Heart left ventricle (tissue), 16 donors: ENCODE measurements around the gene SLC47A1. TPM values are rescaled to one million over a fixed set of nuclear protein-coding genes. Genes with fewer than 3 reads are reported as not detected.
"Not testable (repeated sequence)": the region's sequence is repeated elsewhere in the genome, so short reads cannot be mapped to it uniquely, and the experiment has no call there.

Experiments used
- ATAC-seq, 4 donors: fragments of 200-7000 bp; cut with Tn5 transposase; one replicate each; pipeline ENCODE4 v1.9.1; 2020 to 2022; ENCODE audit warnings: moderate library complexity in 4 of 4, mild to moderate bottlenecking in 3 of 4, moderate number of reproducible peaks in 1 of 4
- DNase-seq, 5 donors: peaks; one replicate each; pipeline ENCODE4 v3.0.0-alpha.2; 2020
- H3K27ac ChIP-seq, 12 donors: fragments of 200-600 bp; sonication (generic) in 4 of 12; one replicate each; pipeline versions ENCODE4 v1.5.0 to v1.8.0; 2016 to 2022; ENCODE audit warnings: mild to moderate bottlenecking in 2 of 12
- H3K27me3 ChIP-seq, 9 donors: fragments of 200-600 bp; sonication (generic) in 2 of 9; one replicate each; pipeline versions ENCODE4 v1.5.1 to v1.8.0; 2016 to 2022; ENCODE audit warnings: mild to moderate bottlenecking in 3 of 9
- H3K36me3 ChIP-seq, 9 donors: fragments of 200-600 bp; sonication (generic) in 2 of 9; one replicate each; pipeline versions ENCODE4 v1.5.0 to v1.8.0; 2018 to 2022; ENCODE audit warnings: mild to moderate bottlenecking in 2 of 9
- H3K4me1 ChIP-seq, 12 donors: fragments of 200-600 bp; sonication (generic) in 4 of 12; one replicate each; pipeline versions ENCODE4 v1.5.0 to v1.8.0; 2016 to 2022; ENCODE audit warnings: mild to moderate bottlenecking in 3 of 12
- H3K4me3 ChIP-seq, 12 donors: fragments of 200-600 bp; sonication (generic) in 4 of 12; one replicate each; pipeline versions ENCODE4 v1.5.0 to v1.8.0; 2017 to 2022; ENCODE audit warnings: mild to moderate bottlenecking in 9 of 12, moderate library complexity in 4 of 12
- H3K9me3 ChIP-seq, 12 donors: fragments of 200-600 bp; sonication (generic) in 4 of 12; one replicate each; pipeline versions ENCODE4 v1.5.0 to v1.8.0; 2016 to 2022; ENCODE audit warnings: mild to moderate bottlenecking in 1 of 12
- CTCF ChIP-seq, 12 donors: fragments of 200-600 bp; sonication (generic) in 4 of 12; IDR thresholded peaks; one replicate each; pipeline versions ENCODE4 v1.5.0 to v1.8.0; 2018 to 2022; ENCODE audit warnings: antibody characterized with exemption in 12 of 12, mild to moderate bottlenecking in 5 of 12
- POLR2A ChIP-seq, 2 donors: fragments of 450-650 bp; IDR thresholded peaks; one replicate each; pipeline ENCODE4 v1.6.1; 2017; ENCODE audit warnings: antibody characterized with exemption in 2 of 2, mild to moderate bottlenecking in 2 of 2, moderate library complexity in 2 of 2
- WGBS, 4 donors: extraction: QIAGEN DNeasy Blood & Tissue Kit in 2 of 4; methylation state at CpG; one replicate each; pipeline versions ENCODE4 v1.1.5 to v1.1.7; 2013 to 2018; 5-methylcytosine and 5-hydroxymethylcytosine counted together
- intact Hi-C, 10 donors: fragments of 100-400 bp; cut with DNase I; formaldehyde crosslinking; loops; one replicate each; pipeline versions ENCODE4 v1.11.1 to v1.14.2; 2022
- polyA plus RNA-seq, 2 donors: library from polyadenylated mRNA; stranded (reverse); fragments of 200-250 nt; gene quantifications; one replicate each; pipeline ENCODE4 v1.2.3, GENCODE V29; 2013
- total RNA-seq, 9 donors: library from RNA; depleted of rRNA in 2 of 9; stranded (reverse); fragments of >200 nt in 2 of 9; fragmentation: NEBNext Ultra II Directional in 3 of 9; extraction: Animal tissue kit (Norgen Biotek cat#: 25700) in 3 of 9; gene quantifications; one replicate each; pipeline versions ENCODE4 v1.1.0 to v1.2.4, GENCODE V29; 2016 to 2023
- donor health status: ischemic (EF 13 %, LVEDD 7.1; RV severe dilation, severe dysfunction).
- donor health status: healthy with polysubstance abuse.
- donor health status: DM: no; HTN: yes; CAD: no.
- donor health status: DM: no; HTN: no; CAD: no.
- donor health status: ischemic (EF 25% LVEDD 6.9; RV normal size, moderate dysfunction).
- donor health status: ischemic (EF 25% LVEDD 5.7; RV mildly dilated, moderate dysfunction).
- donor health status: healthy.
- donor health status: DM: yes; HTN: yes; CAD: no.
- donor health status: ischemic (EF 35%, LVEDD 5.7; RV mildly dilated, moderate dysfunction).
- donor health status: nonischemic (EF 11% LVEDD 7.7; RV severe dilation, severe dysfunction).
- donor health status: DM: yes; HTN: yes; CAD: no.
- donor health status: PGD.
- donor health status: ischemic (EF 29% LVEDD 5.4; RV normal size, mild dysfunction).
- donor health status: nonischemic (EF 23%, LVEDD 6.1; RV moderate dilation, normal function).

The SLC47A1 gene
- total and polyA plus RNA-seq, 11 donors, result 1.8 to 25.5 (median 10.2) TPM

- no peak overlapping the region for H3K4me3 ChIP-seq
- no peak for TF ChIP-seq CTCF (IDR thresholded peaks at IDR 0.05)
- no peak for TF ChIP-seq POLR2A (IDR thresholded peaks at IDR 0.05)
- intact Hi-C loops, result no loop called here
- DNase-seq (no peak), ATAC-seq (no peak)
- peaks cover 0 to 5% (median 0%) of the 10 kb centered on the region in 9 donors for H3K27me3 ChIP-seq
- peaks cover 0 to 5% (median 0%) of the 10 kb centered on the region in 12 donors for H3K4me1 ChIP-seq
- H3K27ac ChIP-seq, result no peak overlapping the region
- no peaks in the 10 kb centered on the region for H3K36me3 ChIP-seq
- 79 to 91% (median 88%) methylated on average over 9 of the region's 9 CpGs for WGBS, 4 donors
- no peaks in the 10 kb centered on the region for H3K9me3 ChIP-seq
Observed at GRCh38 chr17:19523690-19524089, 10.0 kb upstream of the SLC47A1 start.

DNA sequence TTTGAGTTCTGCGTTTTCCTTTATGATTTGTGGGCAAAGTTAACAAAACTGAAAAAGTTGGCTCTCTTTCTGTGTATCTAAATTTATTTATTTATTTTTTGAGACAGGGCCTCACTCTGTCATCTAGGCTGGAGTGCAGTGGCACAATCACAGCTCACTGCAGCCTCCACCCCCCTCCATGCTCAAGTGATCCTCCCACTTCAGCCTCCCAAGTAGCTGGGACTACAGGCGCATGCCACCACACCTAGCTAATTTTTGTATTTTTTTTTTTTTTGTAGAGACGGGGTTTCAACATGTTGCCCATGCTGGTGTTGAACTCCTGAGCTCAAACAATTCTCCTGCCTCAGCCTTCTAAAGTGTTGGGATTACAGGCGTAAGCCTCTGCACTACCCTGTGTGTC, 6.7 kb upstream of the SLC47A1 start:
- H3K27me3 ChIP-seq, H3K27ac ChIP-seq, H3K9me3 ChIP-seq, ATAC-seq, DNase-seq, H3K4me3 ChIP-seq, intact Hi-C loops, H3K4me1 ChIP-seq, H3K36me3 ChIP-seq: not testable (repeated sequence)
- 96 to 98% (median 97%) methylated on average over 4 of the region's 4 CpGs for WGBS, 4 donors

GRCh38 chr17:19531780-19532501, 1.7 kb upstream of the SLC47A1 start:
- Histone ChIP-seq H3K4me1 (peaks cover 0 to 15% (median 0%) of the 10 kb centered on the region in 12 donors), H3K9me3 (no peaks in the 10 kb centered on the region), H3K4me3 (no peak overlapping the region), H3K36me3 (no peaks in the 10 kb centered on the region), H3K27me3 (peaks cover 0 to 36% (median 7%) of the 10 kb centered on the region in 9 donors), H3K27ac (no peak overlapping the region)
- 74 to 81% (median 81%) methylated on average over 8 of the region's 8 CpGs for WGBS, 4 donors
- ATAC-seq (no peak), DNase-seq (no peak)
- intact Hi-C loops, result loop anchor here in 1 of 10 donors (5.0 kb wide), 1 partner anchor 225 kb away; no protein-coding TSS in a partner anchor
- no peak for TF ChIP-seq POLR2A (IDR thresholded peaks at IDR 0.05)
- TF ChIP-seq CTCF (IDR thresholded peaks at IDR 0.05), result no peak

- Histone ChIP-seq H3K9me3 (no peaks in the 10 kb centered on the region), H3K4me1 (peaks cover 0 to 15% (median 0%) of the 10 kb centered on the region in 12 donors), H3K27ac (peak overlapping the region in 5 of 12 donors; percentile 41 to 58 (median 46)), H3K36me3 (no peaks in the 10 kb centered on the region), H3K4me3 (peak overlapping the region; percentile 41 to 88 (median 66)), H3K27me3 (peaks cover 0 to 36% (median 4%) of the 10 kb centered on the region in 9 donors)
- intact Hi-C loops, result loop anchor here in 1 of 10 donors (5.0 kb wide), 1 partner anchor 224 kb away; no protein-coding TSS in a partner anchor
- peak in 1 of 4 donors; percentile 17 for ATAC-seq
- WGBS, 4 donors, result 37 to 59% (median 40%) methylated on average over 18 to 30 of the region's 30 CpGs
- TF ChIP-seq CTCF (IDR thresholded peaks at IDR 0.05) (no peak), POLR2A (IDR thresholded peaks at IDR 0.05) (no peak)
- DNase-seq, result no peak
Observed at GRCh38 chr17:19533036-19533717, 477 bp upstream of the SLC47A1 start.
